SIG-M5 treated with dmso at 0.1 percent for 504 hours (cell line): ENCODE measurements around the gene IPO9.

Experiments
- DNase-seq: peaks from one replicate; lab custom pipeline; 2025; ENCODE audit not compliant: unreplicated experiment; lab: John Stamatoyannopoulos, UW

The IPO9 gene

GRCh38 chr1:201828820-201829774 lies at the start of gene IPO9:
Gene IPO9 (plus strand): TSS chr1:201829157. CDS start chr1:201829210, 53 bp downstream.
- DNase-seq = peak; percentile 93

DNA sequence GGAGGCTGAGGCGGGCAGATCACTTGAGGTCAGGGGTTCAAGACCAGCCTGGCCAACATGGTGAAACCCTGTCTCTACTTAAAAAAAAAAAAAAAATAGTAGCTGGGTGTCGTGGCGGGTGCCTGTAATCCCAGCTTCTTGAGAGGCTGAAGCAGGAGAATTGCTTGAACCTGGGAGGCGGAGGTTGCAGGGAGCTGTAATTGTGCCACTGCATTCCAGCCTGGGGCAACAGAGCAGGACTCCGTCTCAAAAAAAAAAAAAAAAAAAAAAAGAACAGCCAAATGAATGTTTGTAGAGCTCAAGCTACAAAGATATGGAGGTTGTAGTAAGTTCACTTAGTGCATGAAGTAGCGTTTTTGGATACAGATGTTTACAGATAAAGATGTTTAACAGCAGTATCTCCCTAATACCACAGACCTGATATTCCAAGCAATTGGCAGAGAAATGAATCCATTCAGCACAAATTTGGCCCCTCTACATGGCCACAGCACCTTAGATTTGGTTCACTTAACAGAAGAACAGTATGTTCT lies 49.5 kb upstream of the IPO9 start:
- no peak for DNase-seq

GRCh38 chr1:201780952-201781351 lies 48.0 kb upstream of the IPO9 start:
- DNase-seq = no peak

DNA sequence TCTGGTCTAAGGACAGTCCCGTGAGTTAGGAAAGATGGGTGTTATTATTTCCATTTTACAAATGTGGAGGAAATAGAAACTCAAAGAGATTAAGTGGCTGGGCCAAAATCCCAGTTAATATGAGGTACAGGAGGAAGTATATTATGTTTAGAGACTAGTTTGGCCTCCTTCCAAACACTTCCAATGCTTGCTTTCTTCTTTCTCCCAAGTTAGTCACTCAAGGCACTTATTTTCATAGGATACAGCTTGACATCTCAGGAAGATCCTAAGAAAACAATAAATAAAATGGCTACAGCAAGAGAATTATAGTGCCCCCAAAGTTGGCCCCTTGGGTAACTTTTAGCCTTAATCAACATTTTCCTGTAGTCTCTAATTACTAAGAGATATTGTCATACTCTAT lies 47.5 kb upstream of the IPO9 start:
- DNase-seq = no peak

- DNase-seq = no peak
These were observed 46.6 kb upstream of the IPO9 start for GRCh38 chr1:201782353-201782752.

GRCh38 chr1:201783058-201783457 lies 45.9 kb upstream of the IPO9 start:
- DNase-seq = no peak

DNA sequence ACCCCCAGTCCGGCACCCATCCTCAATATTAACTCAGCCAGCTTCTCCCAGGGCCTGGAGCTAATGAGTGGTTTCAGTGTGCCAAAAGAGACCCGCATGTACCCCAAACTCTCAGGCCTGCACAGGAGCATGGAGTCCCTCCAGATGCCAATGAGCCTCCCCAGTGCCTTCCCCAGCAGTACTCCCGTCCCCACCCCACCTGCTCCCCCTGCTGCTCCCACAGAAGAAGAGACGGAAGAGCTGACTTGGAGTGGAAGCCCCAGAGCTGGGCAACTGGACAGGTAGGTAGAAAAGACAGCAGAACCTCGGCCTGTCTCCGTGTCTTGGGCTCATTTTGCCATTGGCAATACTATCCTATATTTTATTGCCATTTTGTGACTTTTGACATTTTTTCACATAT lies 45.4 kb upstream of the IPO9 start:
- DNase-seq = no peak

DNA sequence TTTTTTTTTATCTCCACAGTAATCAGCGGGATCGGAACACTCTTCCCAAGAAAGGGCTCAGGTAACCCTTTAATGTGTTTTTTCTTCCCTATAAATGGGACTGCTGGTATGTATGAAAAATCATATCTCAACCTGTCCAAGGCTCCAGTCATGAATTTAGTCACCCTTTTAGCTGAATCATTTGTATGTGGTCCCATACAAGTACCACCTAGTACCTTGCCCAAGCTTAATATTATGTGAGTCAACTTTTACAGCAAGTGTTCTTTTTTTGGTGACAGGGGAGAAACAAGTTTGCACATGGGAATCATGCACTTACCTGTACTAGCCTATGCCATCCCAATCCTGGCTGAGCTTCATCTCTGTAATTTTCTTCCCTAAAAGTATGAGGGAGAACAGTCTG lies 43.7 kb upstream of the IPO9 start:
- DNase-seq = no peak

DNA sequence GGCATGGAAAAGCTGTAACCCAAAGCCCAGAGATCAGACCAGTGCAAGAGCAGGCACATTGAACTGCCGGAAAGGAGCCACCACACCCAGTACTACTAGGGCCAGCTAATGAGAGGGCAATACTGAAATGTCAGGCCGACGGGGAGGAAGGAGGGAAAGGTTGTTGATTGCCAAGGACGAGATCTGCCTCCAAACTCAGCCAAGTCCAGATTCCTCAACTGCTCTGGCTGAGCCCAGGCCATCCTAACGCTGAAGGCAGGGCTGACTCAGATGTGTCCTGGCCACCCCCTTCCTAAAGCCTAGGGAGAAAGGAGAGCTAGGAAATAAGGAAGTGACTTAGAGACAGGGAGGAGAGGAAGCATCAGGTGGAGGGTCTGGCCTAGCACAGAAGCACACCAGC lies 42.1 kb upstream of the IPO9 start:
- no peak for DNase-seq

DNA sequence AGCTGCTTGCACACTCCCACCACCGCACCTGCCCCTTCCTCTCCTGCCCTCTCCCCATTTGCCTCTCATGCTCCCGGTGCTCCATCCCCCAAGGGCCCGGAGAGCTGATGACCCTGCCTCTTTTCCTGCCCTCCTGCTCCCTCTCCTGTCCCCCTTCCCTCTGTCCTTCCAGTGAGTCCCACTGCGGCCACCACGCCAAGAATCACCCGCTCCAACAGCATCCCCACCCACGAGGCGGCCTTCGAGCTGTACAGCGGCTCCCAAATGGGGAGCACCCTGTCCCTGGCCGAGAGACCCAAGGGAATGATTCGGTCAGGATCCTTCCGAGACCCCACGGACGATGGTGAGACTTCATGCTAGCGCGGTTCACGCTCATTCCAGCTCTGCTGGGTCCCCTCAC lies 40.7 kb upstream of the IPO9 start:
- no peak for DNase-seq

DNA sequence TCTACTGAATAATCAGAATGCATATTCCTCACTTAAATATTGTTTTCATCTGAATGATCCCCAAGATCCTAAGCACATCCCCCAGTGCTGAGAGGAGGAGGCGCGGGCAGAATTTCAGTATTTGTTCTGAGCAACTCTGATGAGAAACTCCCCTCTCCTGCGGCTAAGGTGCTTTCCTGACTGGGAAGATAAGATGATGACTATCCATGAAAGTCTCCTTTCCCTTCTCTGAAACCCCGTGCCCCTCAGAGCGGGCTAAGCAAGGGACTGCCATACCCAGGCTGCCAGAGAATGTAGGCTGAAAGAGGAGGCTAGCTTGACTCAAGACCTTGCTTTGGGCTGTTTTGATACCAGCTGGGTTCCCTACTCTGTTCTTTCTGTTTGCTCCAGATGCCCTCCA lies 39.7 kb upstream of the IPO9 start:
- no peak for DNase-seq

DNA sequence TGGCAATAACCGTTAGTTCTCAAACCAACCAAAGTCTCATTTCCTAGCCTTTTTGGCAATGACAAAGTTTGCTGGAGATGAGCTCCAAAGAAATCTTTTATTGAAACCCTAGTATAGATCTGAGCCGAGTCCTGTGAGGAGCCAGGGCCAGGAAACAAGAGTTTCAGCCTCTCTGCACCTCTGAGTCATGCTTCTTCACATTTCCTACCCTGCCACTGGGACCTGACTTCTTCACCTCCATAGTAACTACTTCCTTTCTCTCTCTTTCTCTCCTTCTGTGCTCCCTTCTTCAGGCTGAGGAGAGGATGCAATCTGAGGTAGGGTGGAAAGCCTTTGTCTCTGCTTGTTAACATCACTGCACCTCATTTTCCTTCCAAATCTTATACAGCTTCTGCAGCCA lies 38.7 kb upstream of the IPO9 start:
- peak; percentile 16 for DNase-seq

GRCh38 chr1:201791051-201791778 lies 37.7 kb upstream of the IPO9 start:
- DNase-seq = no peak

DNA sequence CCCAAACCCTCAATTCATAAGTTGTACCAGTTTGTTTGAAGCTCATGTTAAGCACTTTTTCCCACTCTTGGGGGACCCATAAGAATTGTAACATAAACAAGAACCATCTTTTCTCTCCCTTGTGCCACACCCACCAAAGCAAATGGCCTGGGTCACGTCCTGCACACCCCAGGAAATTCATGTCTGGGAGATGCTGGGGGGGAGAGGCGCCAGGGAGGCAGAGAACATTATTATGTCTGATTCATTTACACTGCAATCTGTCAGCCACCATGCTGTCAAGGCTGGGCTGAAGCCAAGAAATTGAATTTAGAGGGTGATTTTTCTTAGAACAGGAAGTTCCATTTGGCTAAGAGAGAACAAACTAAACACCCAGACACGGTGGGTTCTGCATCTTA lies 37.2 kb upstream of the IPO9 start:
- no peak for DNase-seq

DNA sequence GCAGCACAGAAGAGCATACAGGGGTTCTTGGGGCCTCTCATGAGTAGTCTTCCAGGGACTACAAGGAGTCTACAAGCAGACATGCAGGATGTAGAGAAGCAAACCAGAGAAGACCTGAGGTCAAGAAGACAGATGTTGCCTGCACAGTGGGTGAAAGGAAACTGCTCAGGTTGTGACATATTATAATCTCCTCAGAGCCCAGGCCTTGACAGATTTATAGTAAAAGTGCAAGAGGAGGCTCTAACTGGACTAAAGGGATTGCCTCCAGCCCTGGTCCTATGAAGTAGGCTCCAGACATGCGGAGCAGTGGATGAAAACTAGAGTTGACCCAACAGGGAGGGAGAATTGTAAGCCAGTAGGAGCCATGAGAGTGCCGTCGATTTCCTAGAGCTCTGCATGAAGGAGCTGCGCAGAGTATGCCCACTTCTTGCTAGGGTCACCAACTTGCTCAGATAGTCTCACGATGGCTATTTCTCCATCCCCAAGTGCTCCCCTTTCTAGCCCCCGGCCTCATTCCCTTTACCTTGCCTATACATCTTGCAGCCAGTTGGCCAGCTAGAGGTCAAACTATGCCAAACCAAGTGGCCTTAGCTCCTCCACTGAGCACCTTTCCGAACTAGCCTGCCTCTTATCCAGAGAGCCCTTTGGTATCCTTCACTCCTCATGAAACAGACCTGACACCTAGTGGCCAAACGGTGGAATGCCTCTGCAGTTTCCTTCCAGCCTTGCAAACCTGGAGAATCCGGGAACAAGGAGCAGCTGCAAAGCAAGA lies 36.2 kb upstream of the IPO9 start:
- peak; percentile 75 for DNase-seq

GRCh38 chr1:201793306-201793925 lies 35.5 kb upstream of the IPO9 start:
- DNase-seq = no peak

- DNase-seq = peak; percentile 20
These were observed 33.9 kb upstream of the IPO9 start for GRCh38 chr1:201795066-201795465.

DNA sequence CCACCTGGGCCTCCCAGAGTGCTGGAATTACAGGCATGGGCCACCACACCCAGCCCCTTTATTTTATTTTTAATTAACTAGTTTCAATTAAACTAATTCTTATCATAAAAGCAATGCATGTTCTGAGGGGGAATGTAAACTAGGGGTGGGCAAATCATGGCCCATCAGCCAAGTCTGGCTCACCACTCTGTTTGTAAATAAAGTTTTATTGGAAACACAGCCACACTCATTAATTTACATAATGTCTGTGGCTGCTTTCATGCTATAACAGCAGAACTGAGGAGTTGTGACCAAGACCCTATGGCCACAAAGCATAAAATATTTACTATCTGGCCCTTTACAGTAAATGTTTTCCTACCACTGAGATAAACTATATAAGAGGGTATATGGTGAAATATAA lies 28.7 kb upstream of the IPO9 start:
- DNase-seq = no peak

- DNase-seq = no peak
These were observed 22.2 kb upstream of the IPO9 start for GRCh38 chr1:201806801-201807200.

DNA sequence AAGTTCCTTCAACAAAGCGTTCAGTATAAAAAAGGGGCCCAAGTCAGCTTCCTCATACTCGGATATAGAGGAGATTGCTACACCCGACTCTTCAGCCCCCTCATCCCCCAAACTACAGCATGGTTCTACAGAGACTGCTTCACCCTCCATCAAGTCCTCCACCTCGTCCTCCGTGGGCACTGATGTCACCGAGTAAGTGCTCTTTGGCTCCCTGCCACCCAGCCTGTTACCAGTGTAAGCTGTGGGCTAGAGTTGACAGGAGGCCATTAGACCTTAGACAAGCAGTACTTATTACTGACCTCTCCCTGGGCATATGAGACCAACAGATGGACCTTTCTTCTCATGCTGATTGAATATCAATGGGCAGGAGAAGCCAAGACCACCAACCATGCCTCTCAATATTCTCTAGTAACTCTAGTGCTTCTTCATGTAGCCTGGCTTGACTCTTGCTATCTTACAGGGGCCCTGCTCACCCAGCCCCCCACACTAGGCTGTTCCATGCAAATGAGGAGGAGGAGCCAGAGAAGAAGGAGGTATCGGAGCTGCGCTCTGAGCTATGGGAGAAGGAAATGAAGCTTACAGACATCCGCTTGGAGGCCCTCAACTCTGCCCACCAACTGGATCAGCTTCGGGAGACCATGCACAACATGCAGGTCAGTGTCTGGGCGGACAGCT lies 20.9 kb upstream of the IPO9 start:
- DNase-seq = no peak
